Measurements from ENCODE around the gene ARRDC4.

- TF ChIP-seq CTCF (IDR thresholded peaks at IDR 0.05) (no peak), NR2C2 (CRISPR knock-in tag; IDR thresholded peaks at IDR 0.05) (no peak), AR (CRISPR knock-in tag; IDR thresholded peaks at IDR 0.05) (no peak), FOXP4 (CRISPR knock-in tag; IDR thresholded peaks at IDR 0.05) (no peak), ZNF263 (CRISPR knock-in tag; IDR thresholded peaks at IDR 0.05; ENCODE audit: low read depth) (no peak), ZNF512 (CRISPR knock-in tag; IDR thresholded peaks at IDR 0.05; ENCODE audit: borderline replicate concordance) (no peak), STAT6 (CRISPR knock-in tag; conservative IDR thresholded peaks at IDR 0.05; ENCODE audit: low read depth) (no peak), PREB (CRISPR knock-in tag; IDR thresholded peaks at IDR 0.05; ENCODE audit: borderline replicate concordance) (no peak), TEAD4 (CRISPR knock-in tag; IDR thresholded peaks at IDR 0.05) (no peak), GABPB1 (CRISPR knock-in tag; IDR thresholded peaks at IDR 0.05) (no peak), NR1H2 (CRISPR knock-in tag; IDR thresholded peaks at IDR 0.05) (no peak)
Observed at GRCh38 chr15:98000249-98001203, 40.0 kb downstream of the ARRDC4 start.
